SJSA1 (cell line): Measurements from ENCODE around the gene RMND5B. TPM values are rescaled to one million over a fixed set of nuclear protein-coding genes. Genes with fewer than 3 reads are reported as not detected.

Source experiments
- DNase-seq, 2 experiments: peaks; one replicate each; pipeline ENCODE4 v3.0.0-alpha.2; 2015 to 2020; ENCODE audit warnings: low spot score in 2 of 2, low read depth in 1 of 2
- H3K27ac ChIP-seq: fragments of 250-450 bp; sonication (Bioruptor Pico); 2 replicates; pipeline ENCODE4 v1.5.1; 2020; ENCODE audit warnings: mild to moderate bottlenecking, moderate library complexity
- H3K27me3 ChIP-seq: fragments of 250-450 bp; sonication (Bioruptor Pico); replicated peaks from 2 replicates; pipeline ENCODE4 v1.5.1; 2020; ENCODE audit warnings: mild to moderate bottlenecking, moderate library complexity
- H3K36me3 ChIP-seq: fragments of 250-450 bp; sonication (Bioruptor Pico); 2 replicates; pipeline ENCODE4 v1.5.1; 2020; ENCODE audit warnings: mild to moderate bottlenecking
- H3K4me1 ChIP-seq: fragments of 250-450 bp; sonication (Bioruptor Pico); replicated peaks from 2 replicates; pipeline ENCODE4 v1.6.1; 2021; ENCODE audit warnings: mild to moderate bottlenecking
- H3K4me3 ChIP-seq: fragments of 250-450 bp; sonication (Bioruptor Pico); 2 replicates; pipeline ENCODE4 v1.5.1; 2020; ENCODE audit warnings: mild to moderate bottlenecking
- H3K9me3 ChIP-seq: fragments of 250-450 bp; sonication (Bioruptor Pico); replicated peaks from 2 replicates; pipeline ENCODE4 v1.5.1; 2020; ENCODE audit warnings: mild to moderate bottlenecking
- total RNA-seq: library from RNA; depleted of rRNA; stranded (reverse); fragments of >200 nt; shearing (Covaris generic); gene quantifications from 2 replicates; pipeline ENCODE4 v1.2.3, GENCODE V29; 2014

RMND5B gene
- total RNA-seq, 1 experiment from 2014 or later = 40.9 TPM

- Histone ChIP-seq H3K27me3 (peaks cover 51% of the 10 kb centered on the region), H3K4me3 (no peak overlapping the region), H3K9me3 (peaks cover 9% of the 10 kb centered on the region), H3K27ac (no peak overlapping the region), H3K4me1 (peaks cover 17% of the 10 kb centered on the region), H3K36me3 (no peaks in the 10 kb centered on the region)
- DNase-seq = peak in 1 of 2 experiments; percentile 44
These were observed 14.5 kb upstream of the RMND5B start for GRCh38 chr5:178116143-178116885.

- Histone ChIP-seq H3K9me3 (peaks cover 3% of the 10 kb centered on the region), H3K4me1 (peaks cover 15% of the 10 kb centered on the region), H3K4me3 (no peak overlapping the region), H3K27ac (no peak overlapping the region), H3K36me3 (peaks cover 3% of the 10 kb centered on the region; the same call in 1 of the 2 replicates), H3K27me3 (peaks cover 33% of the 10 kb centered on the region)
- DNase-seq = no peak
These were observed 12.7 kb upstream of the RMND5B start for GRCh38 chr5:178117923-178118701.

GRCh38 chr5:178119915-178120606 is 10.8 kb upstream of the RMND5B start:
- Histone ChIP-seq H3K4me3 (no peak overlapping the region), H3K27ac (no peak overlapping the region), H3K36me3 (peaks cover 3% of the 10 kb centered on the region; the same call in 1 of the 2 replicates), H3K9me3 (no peaks in the 10 kb centered on the region), H3K27me3 (peaks cover 16% of the 10 kb centered on the region), H3K4me1 (no peaks in the 10 kb centered on the region)
- no peak for DNase-seq

GRCh38 chr5:178120607-178121357 is 10.0 kb upstream of the RMND5B start:
- Histone ChIP-seq H3K4me1 (no peaks in the 10 kb centered on the region), H3K4me3 (no peak overlapping the region)
- no peak for DNase-seq

GRCh38 chr5:178121391-178122276 is 9.2 kb upstream of the RMND5B start:
- no peak overlapping the region for H3K4me3 ChIP-seq
- DNase-seq = no peak
- H3K4me1 ChIP-seq = no peaks in the 10 kb centered on the region
- H3K27me3 ChIP-seq = peaks cover 4% of the 10 kb centered on the region
- no peak overlapping the region for H3K27ac ChIP-seq
- no peaks in the 10 kb centered on the region for H3K9me3 ChIP-seq
- peaks cover 3% of the 10 kb centered on the region; the same call in 1 of the 2 replicates for H3K36me3 ChIP-seq

More at GRCh38 chr5:178120607-178121357, 10.0 kb upstream of the RMND5B start:
- H3K9me3 ChIP-seq = no peaks in the 10 kb centered on the region
- H3K27ac ChIP-seq = no peak overlapping the region
- H3K27me3 ChIP-seq = peaks cover 9% of the 10 kb centered on the region
- H3K36me3 ChIP-seq = peaks cover 3% of the 10 kb centered on the region; the same call in 1 of the 2 replicates

GRCh38 chr5:178122346-178122745 is 8.5 kb upstream of the RMND5B start:
- Histone ChIP-seq H3K4me1 (no peaks in the 10 kb centered on the region), H3K4me3 (no peak overlapping the region), H3K36me3 (peaks cover 3% of the 10 kb centered on the region; the same call in 1 of the 2 replicates), H3K9me3 (no peaks in the 10 kb centered on the region), H3K27ac (no peak overlapping the region), H3K27me3 (no peaks in the 10 kb centered on the region)
- no peak for DNase-seq

GRCh38 chr5:178123094-178123965 is 7.5 kb upstream of the RMND5B start:
- Histone ChIP-seq H3K9me3 (no peaks in the 10 kb centered on the region), H3K4me1 (no peaks in the 10 kb centered on the region)
- no peak for DNase-seq

GRCh38 chr5:178123966-178124925 is 6.6 kb upstream of the RMND5B start:
- no peak overlapping the region for H3K27ac ChIP-seq
- no peaks in the 10 kb centered on the region for H3K9me3 ChIP-seq
- peaks cover 3% of the 10 kb centered on the region; the same call in 1 of the 2 replicates for H3K36me3 ChIP-seq
- H3K4me3 ChIP-seq = no peak overlapping the region
- H3K4me1 ChIP-seq = no peaks in the 10 kb centered on the region
- no peaks in the 10 kb centered on the region for H3K27me3 ChIP-seq
- DNase-seq = no peak

More at GRCh38 chr5:178123094-178123965, 7.5 kb upstream of the RMND5B start:
- no peaks in the 10 kb centered on the region for H3K27me3 ChIP-seq
- no peak overlapping the region for H3K27ac ChIP-seq
- H3K4me3 ChIP-seq = no peak overlapping the region
- H3K36me3 ChIP-seq = peaks cover 3% of the 10 kb centered on the region; the same call in 1 of the 2 replicates

GRCh38 chr5:178125253-178125906 is 5.4 kb upstream of the RMND5B start:
- peaks cover 3% of the 10 kb centered on the region; the same call in 1 of the 2 replicates for H3K36me3 ChIP-seq
- no peak overlapping the region for H3K27ac ChIP-seq
- H3K27me3 ChIP-seq = no peaks in the 10 kb centered on the region
- no peak overlapping the region for H3K4me3 ChIP-seq
- no peaks in the 10 kb centered on the region for H3K9me3 ChIP-seq
- 0 out of 2 replicates have a peak, but pooled peaks cover 3% of the 10 kb centered on the region for H3K4me1 ChIP-seq
- DNase-seq = no peak

GRCh38 chr5:178126556-178126955 is 4.3 kb upstream of the RMND5B start:
- H3K4me1 ChIP-seq = peaks cover 4% of the 10 kb centered on the region
- H3K4me3 ChIP-seq = no peak overlapping the region
- no peak for DNase-seq
- H3K27me3 ChIP-seq = no peaks in the 10 kb centered on the region
- no peaks in the 10 kb centered on the region for H3K9me3 ChIP-seq
- H3K36me3 ChIP-seq = peaks cover 11% of the 10 kb centered on the region
- H3K27ac ChIP-seq = no peak overlapping the region
